22Rv1 (cell line): ENCODE data around the gene LRRC18.

Source experiments
- ZFX ChIP-seq: fragments of 450-650 bp; IDR thresholded peaks from 2 replicates; pipeline ENCODE4 v1.6.1; 2017; ENCODE audit warnings: antibody characterized with exemption, borderline replicate concordance
- TF ChIP-seq, protein P1 (sequence below): fragments of 450-650 bp; IDR thresholded peaks from 2 replicates; pipeline ENCODE4 v1.5.1; 2017; ENCODE audit warnings: mild to moderate bottlenecking

DNA sequence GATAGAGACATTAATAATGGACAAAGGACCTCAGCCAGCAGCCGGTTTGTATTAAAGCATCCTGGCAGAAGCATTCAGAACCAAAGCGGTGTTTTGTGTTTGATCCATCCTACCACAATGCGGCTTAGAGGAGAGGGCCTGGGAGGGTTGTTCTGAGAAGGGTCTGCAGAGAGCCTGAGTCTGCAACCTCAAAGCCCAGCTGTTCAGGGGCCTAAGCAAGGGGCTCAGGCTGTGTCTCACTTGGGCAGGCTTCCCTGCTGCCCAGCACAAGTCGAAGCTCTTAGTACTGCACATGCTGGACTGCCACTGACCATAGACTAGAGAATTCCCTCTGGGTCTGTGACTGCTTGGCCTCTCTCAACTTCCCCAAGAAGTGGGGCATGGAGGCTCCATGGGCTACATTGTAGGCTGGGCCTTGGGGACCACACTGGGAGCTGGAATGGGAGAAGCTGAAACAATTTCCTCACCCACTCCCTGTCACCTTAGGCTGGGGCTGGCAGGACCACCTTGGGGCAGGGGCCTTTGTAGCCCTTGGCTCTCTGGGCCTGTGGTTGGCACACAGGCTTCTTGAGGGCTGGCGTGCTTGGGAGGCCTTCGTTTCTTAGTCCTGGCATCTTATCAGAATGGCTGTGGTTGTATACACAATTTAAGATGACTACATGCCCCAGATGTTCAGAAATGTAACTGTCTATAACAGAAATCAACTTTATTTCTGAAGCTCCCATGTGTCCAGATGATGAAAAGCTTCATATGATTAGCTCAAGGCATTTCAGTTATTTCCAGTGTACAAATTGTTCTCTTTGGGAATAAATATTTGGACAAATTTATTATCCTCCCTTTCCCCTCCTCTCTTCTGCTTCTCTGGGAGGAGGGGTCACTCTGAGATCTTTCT is 44.5 kb downstream of the LRRC18 start:
- TF ChIP-seq, protein P1, sequence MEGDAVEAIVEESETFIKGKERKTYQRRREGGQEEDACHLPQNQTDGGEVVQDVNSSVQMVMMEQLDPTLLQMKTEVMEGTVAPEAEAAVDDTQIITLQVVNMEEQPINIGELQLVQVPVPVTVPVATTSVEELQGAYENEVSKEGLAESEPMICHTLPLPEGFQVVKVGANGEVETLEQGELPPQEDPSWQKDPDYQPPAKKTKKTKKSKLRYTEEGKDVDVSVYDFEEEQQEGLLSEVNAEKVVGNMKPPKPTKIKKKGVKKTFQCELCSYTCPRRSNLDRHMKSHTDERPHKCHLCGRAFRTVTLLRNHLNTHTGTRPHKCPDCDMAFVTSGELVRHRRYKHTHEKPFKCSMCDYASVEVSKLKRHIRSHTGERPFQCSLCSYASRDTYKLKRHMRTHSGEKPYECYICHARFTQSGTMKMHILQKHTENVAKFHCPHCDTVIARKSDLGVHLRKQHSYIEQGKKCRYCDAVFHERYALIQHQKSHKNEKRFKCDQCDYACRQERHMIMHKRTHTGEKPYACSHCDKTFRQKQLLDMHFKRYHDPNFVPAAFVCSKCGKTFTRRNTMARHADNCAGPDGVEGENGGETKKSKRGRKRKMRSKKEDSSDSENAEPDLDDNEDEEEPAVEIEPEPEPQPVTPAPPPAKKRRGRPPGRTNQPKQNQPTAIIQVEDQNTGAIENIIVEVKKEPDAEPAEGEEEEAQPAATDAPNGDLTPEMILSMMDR = no peak
- TF ChIP-seq ZFX = no peak
